Cortex of kidney (tissue), 1 donor: Measurements from ENCODE around the gene EXPH5.

Experiments
- DNase-seq: peaks from one replicate; lab custom pipeline; 2025; lab: John Stamatoyannopoulos, UW

Gene EXPH5

GRCh38 chr11:108518581-108518980 lies 75.0 kb downstream of the EXPH5 start:
- no peak for DNase-seq

GRCh38 chr11:108516125-108516524 lies 77.4 kb downstream of the EXPH5 start:
- no peak for DNase-seq

- no peak for DNase-seq
Observed at GRCh38 chr11:108512708-108513107, 80.9 kb downstream of the EXPH5 start.

GRCh38 chr11:108511851-108512474 lies 81.6 kb downstream of the EXPH5 start:
- no peak for DNase-seq

GRCh38 chr11:108508653-108509593 lies 84.6 kb downstream of the EXPH5 start:
- DNase-seq: no peak

- no peak for DNase-seq
Observed at GRCh38 chr11:108501396-108501795, 92.2 kb downstream of the EXPH5 start.

- DNase-seq: no peak
Observed at GRCh38 chr11:108500721-108501120, 92.8 kb downstream of the EXPH5 start.

GRCh38 chr11:108500169-108500568 lies 93.4 kb downstream of the EXPH5 start:
- no peak for DNase-seq

GRCh38 chr11:108498816-108499408 lies 94.7 kb downstream of the EXPH5 start:
- no peak for DNase-seq

GRCh38 chr11:108498046-108498815 lies 95.3 kb downstream of the EXPH5 start, which contains the start of gene POGLUT3:
POGLUT3 (minus strand) TSS chr11:108498384; CDS start chr11:108498366, 18 bp downstream.
- no peak for DNase-seq

- DNase-seq: no peak
Observed at GRCh38 chr11:108497317-108498045, 96.1 kb downstream of the EXPH5 start.

GRCh38 chr11:108496643-108497256 lies 96.8 kb downstream of the EXPH5 start:
- DNase-seq: no peak

GRCh38 chr11:108495326-108495725 lies 98.2 kb downstream of the EXPH5 start:
- no peak for DNase-seq

- no peak for DNase-seq
Observed at GRCh38 chr11:108494182-108494581, 99.4 kb downstream of the EXPH5 start.

GRCh38 chr11:108491936-108492335 lies 101.6 kb downstream of the EXPH5 start:
- no peak for DNase-seq

GRCh38 chr11:108486828-108487227 lies 106.7 kb downstream of the EXPH5 start:
- no peak for DNase-seq

GRCh38 chr11:108486331-108486730 lies 107.2 kb downstream of the EXPH5 start:
- DNase-seq: no peak

GRCh38 chr11:108483163-108483562 lies 110.4 kb downstream of the EXPH5 start:
- DNase-seq: no peak

- no peak for DNase-seq
Observed at GRCh38 chr11:108474664-108475463, 118.7 kb downstream of the EXPH5 start.

GRCh38 chr11:108472681-108473080 lies 120.9 kb downstream of the EXPH5 start:
- DNase-seq: no peak
